G401 (cell line): Measurements from ENCODE around the gene RNF31. TPM values are rescaled to one million over a fixed set of nuclear protein-coding genes. Genes with fewer than 3 reads are reported as not detected.

Experiments
- DNase-seq: peaks from one replicate; pipeline ENCODE4 v3.0.0-alpha.2; 2015; ENCODE audit warnings: low spot score
- in situ Hi-C: cut with HindIII; loops from 2 replicates; pipeline ENCODE4 v1.10.0; 2016; ENCODE audit warnings: low sequenced_read_pairs, mixed read lengths
- total RNA-seq: library from RNA; depleted of rRNA; stranded (reverse); fragments of >200 nt; shearing (Covaris generic); gene quantifications from 2 replicates; pipeline ENCODE4 v1.2.3, GENCODE V29; 2014

The RNF31 gene
- total RNA-seq, 1 experiment from 2014 or later: 89.7 TPM

DNA sequence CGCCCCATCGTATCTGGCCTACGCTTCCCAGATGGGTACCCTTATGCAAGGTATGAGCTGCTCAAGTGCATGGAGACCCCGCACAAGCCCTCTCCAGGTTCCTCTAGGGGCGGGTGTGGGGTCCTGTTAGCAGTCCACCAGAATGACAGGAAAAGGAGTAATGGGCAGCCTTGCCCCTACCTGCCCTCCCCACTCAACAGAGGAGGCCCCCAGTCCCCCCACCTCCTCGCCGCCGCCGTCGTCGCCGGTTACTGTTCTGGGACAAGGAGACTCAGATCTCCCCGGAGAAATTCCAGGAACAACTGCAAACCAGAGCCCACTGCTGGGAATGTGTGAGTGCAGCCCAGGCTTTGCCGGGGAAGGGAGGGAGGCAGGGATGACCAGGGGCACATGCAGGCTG lies 30.6 kb downstream of the RNF31 start:
- in situ Hi-C loops: no loop called here
- no peak for DNase-seq

DNA sequence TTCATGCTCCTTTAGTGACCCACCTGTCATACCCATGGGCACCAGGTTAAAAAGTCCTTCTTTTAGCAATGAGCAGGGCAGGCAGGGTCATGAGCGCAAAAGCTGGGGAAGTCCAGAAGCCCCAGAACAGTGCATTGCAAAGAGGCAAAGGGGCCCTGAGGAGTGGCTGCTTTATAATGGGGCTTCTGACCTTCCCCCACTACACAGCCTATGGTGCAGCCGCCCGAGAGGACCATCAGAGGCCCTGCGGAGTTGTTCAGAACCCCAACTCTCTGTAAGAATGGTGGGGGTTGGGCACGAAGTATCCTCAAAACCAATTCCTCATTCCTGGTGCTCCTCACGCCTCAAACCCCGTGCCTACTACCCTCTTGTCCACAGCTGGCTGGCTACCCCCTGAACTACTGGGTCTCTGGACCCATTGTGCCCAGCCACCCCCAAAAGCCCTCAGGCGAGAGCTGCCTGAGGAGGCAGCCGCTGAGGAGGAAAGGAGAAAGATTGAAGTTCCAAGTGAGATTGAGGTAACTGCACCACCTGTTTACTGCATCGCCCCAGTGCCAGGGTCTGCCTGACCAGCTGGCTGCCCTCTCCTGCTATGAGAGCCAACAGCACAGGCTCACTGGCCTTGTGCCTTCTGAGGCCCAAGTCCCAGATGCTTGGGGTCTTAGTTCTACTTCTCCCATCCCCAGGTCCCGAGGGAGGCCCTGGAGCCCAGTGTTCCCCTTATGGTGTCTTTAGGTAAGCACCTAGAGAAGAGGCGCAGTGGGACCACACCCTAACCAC lies 31.3 kb downstream of the RNF31 start:
- in situ Hi-C loops: no loop called here
- DNase-seq: no peak

- in situ Hi-C loops: no loop called here
- no peak for DNase-seq
Measured at GRCh38 chr14:24179294-24179960, 32.1 kb downstream of the RNF31 start.

- in situ Hi-C loops: no loop called here
- peak; percentile 61 for DNase-seq
Measured at GRCh38 chr14:24179961-24180796, 32.9 kb downstream of the RNF31 start.

- DNase-seq: no peak
- in situ Hi-C loops: no loop called here
Measured at GRCh38 chr14:24181371-24182077, 34.2 kb downstream of the RNF31 start.

DNA sequence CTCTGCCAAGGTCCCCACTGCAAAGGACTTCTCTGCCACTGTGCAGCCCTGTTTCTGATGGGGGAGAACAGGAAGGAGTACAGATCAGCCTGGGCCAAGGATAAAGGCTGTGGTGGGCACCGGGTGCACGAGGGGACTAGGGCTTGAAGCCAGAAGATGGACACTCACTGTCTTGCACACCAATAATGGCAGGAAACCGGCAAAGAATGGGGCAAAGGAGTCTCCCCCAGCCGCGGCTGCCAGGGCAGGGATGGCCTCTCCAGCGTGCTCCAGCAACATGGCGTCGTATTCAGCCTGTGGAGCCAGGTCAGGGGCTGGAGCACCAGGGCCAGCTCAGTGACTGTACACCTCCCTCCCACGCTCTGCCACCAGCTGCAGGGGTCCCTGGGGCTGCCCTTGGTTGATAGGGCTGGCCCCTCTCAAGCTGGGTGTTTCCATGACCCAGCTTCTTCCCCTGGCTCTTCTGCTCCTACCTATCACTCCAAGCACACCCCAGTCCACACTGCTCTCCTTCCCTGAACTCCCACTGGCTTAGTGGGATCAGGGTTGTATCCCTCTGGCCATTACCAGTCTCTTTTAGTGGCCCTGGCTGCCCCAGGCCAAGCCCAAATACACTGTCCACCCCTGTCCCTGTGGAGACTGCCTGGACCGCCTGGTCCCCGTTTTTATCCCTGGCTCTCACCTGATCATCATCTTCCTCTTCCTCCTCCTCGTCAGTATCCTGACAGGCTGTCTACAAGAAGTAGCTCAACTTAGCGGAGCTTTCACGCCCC lies 35.0 kb downstream of the RNF31 start:
- no peak for DNase-seq
- in situ Hi-C loops: no loop called here

DNA sequence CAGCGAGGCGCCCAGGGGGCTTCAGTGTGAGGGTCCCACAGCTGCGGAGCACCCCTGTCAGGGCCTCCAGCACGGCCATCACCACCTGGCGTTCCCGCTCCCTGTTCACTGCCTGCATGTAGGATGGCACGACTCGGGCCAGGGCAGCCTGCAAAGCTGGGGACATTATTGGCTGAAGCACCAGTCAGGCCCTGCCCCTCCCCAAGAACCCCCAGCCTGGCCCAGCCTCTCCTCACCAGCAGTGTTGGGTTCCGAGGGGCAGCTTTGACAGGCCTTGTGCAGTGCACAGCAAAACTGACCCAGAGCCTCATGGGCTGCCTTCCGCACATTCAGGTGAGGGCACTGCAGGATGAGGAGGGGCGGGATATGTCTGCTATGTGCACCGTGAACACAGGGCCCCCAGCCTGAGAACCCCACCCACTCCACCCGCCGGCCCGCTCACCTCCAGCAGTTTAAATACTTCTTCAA lies 35.8 kb downstream of the RNF31 start:
- DNase-seq: no peak
- in situ Hi-C loops: no loop called here

DNA sequence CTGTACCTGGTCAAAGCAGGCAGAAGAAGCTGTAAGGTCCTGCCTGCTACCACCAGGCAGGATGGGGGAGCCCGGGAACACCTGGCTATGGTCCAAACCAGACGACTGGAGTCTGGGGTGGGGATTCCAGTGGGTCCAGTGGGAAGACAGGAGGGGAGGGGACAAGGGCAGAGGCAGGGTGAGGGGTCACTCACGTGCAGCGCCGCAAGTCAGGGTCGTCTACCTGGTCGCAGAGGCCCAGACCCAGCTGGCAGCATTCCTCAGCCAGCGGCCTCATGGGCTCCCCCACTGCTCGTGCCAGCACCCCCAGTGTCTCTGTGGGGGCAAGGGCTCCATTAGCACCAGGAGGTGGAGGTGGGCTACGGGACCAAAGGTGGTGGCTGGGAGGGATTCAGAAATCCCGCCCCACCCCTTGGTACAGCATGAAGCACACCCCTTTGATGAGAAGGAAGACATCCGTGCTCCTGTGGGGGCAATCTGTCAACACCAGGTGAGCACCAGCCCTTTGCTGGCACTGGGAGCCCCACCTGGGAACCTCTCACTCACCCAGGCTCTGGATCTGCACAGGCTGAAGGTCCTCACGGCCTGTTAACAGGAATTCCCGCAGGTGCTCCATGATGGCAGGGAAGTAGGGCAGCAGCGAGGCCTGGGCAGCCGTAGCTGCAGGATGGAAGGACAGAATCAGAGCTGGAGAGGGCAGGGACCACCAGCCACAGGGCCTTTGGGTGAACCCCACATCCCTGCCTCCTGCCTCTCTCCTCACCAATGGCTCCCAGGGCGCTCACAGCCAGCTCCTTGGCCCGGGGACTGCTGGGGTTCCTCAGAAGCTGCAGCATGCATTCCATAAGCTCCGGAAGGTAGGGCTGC lies 37.0 kb downstream of the RNF31 start:
- DNase-seq: no peak
- in situ Hi-C loops: no loop called here

GRCh38 chr14:24185026-24185425 lies 37.7 kb downstream of the RNF31 start:
- in situ Hi-C loops: no loop called here
- DNase-seq: no peak

GRCh38 chr14:24185741-24186140 lies 38.4 kb downstream of the RNF31 start:
- in situ Hi-C loops: no loop called here
- no peak for DNase-seq

DNA sequence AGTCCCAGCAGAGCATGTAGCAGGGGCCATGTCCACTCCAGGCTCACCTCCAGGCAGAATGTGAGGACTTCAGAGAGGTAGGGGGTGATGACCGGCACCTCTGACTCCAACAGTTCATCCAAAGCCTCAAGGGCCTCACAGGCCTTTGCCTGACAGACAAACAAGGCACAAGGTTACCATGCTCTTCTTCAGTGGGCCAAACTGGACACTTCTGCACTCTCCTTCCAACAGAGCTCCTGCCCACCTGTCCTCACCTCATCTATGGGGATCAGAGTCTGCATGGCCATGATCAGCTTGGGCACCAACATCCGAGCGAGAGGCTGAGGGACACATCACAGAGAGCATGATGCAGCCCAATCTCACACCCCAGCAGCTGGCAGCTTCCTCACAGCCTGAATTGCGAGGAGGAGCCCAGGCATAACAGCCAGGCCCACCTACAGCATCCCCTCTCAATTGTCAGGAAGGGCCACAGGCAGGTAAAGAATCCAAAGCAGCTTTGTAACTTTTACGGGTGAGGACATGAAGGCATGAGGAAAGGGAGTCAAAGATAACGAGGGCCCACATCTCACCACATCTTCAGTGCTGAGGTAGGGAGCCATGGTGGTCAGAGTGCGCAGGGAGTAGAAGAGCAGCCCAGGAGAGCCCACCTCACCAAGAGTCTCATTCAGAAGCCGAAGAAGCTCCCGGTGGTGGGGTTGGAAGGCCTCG lies 39.7 kb downstream of the RNF31 start:
- no peak for DNase-seq

GRCh38 chr14:24187539-24187915 lies 40.2 kb downstream of the RNF31 start:
- DNase-seq: no peak
- in situ Hi-C loops: no loop called here

More for the DNA sequence above, 39.7 kb downstream of the RNF31 start:
- in situ Hi-C loops: no loop called here

DNA sequence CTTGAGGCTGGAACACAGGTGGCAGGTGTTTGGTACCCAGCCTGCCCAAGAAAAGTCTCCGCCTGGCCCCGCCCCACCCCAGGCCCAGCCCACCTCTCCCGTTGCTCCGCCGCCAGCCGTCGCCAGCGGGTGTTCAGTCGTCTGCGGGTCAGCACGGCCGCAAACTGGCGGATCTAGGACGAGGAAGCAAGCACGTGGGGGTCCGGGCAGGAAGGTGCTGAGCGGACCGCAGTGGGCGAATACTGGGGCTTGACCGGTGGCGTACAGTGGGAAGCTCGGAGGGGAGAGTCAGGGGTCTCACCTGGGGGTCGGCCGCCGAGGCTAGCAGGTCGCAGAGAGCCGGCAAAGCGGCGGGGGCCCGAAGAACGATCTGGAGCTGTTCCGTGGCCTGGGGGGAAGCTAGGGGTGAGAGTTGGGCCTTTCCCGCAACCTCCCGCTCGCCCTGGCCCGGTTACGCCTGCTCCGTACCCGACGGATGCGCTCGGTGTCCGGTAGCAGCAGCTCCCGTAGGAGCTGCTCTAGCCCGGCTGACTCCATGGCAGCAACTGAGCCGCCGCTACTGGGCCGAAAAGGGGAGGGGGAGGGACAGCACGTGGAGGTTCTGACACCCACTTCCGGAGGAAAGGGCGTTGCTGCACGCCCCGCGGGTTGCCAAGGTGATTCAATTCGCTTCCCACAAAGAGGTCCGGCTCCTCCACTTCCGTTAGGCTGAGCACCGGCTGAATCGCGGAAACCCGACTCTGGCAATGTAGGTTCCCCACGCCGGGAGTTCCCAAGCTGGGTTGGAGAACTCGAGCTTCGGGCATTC lies 41.2 kb downstream of the RNF31 start, which contains the start of gene IPO4:
Gene IPO4 (minus strand): TSS at position 566 of the 808 bp plus-strand sequence. CDS start 29 bp downstream, at position 537.
- peak; percentile 95 for DNase-seq
- in situ Hi-C loops: no loop called here

GRCh38 chr14:24189059-24189375 lies 41.7 kb downstream of the RNF31 start:
- in situ Hi-C loops: no loop called here

DNA sequence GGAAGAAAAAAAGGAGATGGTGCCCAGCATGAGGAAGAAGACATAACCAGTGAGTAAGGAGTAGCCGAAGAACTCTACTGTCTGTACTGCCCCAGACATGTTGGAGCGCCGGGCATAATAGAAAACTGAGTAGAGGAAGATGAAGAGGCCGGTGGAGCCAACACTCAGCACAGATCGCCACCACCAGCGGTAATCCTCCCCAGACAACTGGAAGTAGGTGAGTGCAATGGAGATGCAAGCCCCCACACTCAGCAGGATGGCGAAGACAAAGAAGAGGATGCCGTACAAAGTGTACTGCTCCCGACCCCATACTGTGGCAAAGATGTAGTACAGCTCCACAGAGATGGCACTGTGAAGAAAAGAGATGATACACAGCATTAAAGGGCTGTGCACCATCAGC lies 42.2 kb downstream of the RNF31 start:
- in situ Hi-C loops: no loop called here
- no peak for DNase-seq

More at GRCh38 chr14:24189059-24189375, 41.7 kb downstream of the RNF31 start:
- DNase-seq: no peak

GRCh38 chr14:24190416-24190815 lies 43.1 kb downstream of the RNF31 start:
- DNase-seq: no peak
- in situ Hi-C loops: no loop called here
